ENCODE data around the gene SNAP29.
"Not testable (repeated sequence)": the region's sequence is repeated elsewhere in the genome, so short reads cannot be mapped to it uniquely, and the experiment has no call there.

SNAP29 gene

DNA sequence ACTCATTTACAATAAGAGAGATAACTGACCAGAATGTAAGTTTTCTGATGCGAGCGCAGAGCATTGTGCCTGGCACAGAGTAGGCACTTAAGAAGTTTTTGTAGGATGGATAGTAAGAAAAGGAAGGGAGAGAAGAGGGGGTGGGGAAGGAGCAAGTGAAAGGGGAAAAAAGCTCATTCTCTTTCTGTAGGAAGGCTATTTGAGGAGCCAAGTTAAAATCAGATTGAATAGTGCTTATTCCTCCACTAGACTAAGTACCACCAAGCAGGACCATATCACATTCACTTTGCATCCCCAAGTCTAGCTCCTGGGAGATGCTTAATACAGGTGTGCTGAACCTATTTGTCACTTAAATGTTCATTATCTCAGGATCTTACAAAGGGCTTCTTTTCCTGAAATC lies 44.3 kb downstream of the SNAP29 start:
- DNase-seq, result no peak

DNA sequence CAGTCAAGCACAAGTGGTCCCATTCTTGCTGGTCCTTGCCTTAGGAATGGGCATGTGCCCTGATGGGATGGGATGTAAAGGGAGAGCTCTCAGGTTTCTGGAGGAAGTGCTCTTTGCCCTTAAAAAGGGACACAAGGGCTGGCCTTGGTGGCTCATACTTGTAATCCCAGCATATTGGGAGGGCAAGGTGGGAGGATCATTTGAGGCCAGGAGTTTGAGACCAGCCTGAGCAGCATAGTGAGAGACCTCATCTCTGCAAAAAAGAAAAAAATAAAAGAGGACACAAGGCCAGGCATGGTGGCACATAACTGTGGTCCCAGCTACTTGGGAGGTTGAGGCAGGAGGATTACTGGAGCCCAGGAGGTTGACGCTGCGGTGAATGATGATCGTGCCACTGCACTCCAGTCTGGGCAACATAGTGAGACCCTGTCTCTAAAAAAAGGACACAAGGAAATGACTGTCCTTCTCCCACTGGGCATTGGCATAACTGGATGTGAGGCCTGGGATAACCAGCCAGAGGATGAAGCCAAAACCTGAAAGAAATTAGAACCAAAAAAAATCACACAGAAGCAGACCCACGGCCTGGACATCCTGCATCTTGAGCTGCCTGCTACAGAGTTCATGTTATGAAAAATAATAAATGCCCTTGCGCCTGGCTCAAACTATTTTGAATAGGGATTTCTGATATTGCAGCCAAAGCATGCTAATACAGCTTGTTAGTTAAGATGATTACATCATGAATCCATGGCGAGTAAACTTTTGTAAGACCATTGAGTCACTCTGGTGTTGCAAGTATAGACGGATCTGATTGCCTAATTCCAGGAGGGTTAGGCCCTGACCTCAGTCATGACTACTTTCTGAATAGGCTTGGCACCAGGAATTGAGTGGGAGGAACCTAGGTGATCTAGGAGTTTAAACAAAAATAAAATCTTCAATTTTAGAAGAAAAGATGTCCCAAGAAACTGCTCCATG lies 45.5 kb downstream of the SNAP29 start:
- DNase-seq, result no peak

DNA sequence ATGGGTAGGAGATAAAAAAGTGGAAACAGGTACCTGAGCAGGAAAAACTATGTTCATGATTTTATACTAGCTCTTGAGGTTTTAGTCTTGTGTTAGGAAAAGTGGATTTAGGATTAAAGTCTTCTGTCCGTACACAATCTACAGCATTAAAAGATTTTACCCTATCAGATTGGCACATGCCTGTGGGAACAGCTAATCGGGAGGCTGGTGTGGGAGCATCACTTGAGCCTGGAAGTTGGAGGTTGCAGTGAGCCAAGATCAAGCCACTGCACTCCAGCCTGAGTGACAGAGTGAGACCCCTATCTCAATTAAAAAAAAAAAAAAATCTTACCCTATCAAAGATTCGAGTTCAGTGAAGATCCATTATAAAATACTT lies 46.2 kb downstream of the SNAP29 start:
- DNase-seq, result no peak

DNA sequence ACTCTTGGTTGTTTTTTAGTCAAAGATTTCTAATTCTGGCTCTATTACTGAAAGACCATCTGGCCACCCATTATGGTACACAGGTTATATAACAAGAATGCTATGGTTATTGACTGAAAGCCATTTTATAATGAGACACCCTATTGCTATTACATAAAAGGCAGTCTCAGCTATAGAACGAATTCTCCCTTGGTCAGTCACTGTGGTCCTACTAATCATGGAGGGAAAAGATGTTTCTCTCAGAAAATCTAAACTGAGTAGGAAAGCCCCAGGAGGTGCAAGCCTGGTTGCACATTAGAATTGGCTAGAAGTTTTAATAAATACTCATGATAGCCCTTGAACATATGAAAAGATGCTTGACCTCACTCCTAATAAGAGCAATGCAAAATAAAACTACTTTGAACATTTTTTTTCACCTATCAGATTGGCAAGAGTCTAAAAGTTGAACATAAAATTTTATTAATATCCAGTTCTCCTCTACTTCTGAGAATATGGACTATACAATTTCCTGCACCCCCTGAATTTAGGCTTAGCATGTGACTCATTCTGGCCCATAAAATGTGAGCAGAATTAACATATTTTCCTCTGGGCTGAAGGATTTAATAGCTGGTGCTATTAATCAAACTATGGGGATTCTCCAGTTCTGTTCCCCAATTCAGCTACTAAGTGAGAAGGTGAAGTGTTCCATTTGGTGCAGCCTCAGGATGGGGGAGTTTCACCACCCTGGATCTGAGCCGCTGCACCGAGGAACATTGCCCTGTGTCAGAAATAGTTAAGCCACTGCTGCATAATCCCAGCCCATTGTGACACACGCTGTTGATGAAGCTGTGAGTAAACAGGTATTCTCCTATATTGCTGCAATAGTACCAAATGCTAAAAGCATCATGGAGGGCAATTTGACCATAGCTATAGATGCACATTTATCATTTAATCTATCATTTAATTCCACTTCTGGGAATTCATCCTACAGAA lies 46.9 kb downstream of the SNAP29 start:
- DNase-seq, result no peak

DNA sequence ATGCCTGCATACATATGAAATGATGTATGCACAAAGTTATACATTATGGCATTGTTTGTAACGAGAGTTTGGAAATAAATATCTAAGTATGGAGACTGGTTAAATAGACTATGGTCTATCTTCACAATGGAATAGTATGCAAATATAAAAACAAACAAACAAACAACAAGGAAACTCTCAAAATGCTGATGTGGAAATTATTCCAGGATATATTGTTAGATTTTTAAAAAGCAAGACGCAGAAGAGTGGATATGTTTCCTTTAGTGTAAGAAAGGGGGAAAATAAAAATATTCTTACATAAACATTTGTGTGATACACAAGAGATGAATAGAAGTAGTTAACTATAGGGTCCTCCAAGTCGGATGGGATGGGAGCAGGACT lies 47.6 kb downstream of the SNAP29 start:
- DNase-seq, result no peak

DNA sequence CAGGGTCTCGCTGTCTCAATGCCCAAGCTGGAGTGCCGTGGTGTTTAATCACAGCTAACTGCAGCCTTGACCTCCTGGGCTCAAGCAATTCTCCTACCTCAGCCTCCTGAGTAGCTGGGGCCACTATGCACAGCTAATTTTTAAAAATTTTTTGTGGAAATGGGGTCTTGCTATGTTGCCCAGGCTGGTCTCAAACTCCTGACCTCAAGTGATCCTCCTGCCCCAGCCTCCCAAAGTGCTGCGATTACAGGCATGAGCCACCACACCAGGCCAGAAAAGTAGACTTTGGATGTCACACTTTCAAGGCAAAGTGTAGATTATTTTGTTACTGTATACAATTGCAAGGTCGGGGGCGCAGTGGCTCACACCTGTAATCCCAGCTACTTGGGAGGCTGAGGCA lies 49.9 kb downstream of the SNAP29 start:
- not testable (repeated sequence) for DNase-seq

DNA sequence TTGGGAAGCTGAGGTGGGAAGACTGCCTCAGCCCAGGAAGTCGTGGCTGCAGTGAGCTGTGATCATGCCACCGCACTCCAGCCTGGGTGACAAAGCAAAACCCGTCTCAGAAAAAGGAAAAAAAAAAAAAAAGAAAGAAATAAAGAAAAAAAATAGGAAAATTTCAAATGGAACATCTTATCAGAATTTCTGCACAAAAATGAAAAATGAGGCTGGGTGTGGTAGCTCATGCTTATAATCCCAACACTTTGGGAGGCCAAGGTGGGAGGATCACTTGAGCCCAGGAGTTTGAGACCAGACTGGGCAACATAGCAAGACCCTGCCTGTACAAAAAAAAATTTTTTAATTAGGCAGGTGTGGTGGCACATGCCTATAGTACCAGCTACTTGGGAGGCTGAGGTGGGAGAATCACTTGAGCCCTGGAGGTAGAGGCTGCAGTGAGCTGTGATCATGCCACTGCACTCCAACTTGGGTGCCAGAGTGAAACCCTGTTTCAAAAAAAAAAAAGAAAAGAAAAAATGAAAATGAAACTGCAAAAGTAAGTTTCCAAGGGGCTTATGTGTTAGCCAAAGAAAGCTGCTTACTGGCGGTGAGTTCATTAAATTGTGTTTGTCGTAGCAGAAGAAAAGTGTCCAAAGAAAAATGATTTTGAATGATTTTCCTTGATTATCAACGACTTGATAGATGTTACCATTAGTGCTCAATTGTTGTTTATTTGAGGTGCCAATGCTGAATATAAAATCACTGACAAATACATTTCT lies 50.9 kb downstream of the SNAP29 start:
- no peak for DNase-seq

DNA sequence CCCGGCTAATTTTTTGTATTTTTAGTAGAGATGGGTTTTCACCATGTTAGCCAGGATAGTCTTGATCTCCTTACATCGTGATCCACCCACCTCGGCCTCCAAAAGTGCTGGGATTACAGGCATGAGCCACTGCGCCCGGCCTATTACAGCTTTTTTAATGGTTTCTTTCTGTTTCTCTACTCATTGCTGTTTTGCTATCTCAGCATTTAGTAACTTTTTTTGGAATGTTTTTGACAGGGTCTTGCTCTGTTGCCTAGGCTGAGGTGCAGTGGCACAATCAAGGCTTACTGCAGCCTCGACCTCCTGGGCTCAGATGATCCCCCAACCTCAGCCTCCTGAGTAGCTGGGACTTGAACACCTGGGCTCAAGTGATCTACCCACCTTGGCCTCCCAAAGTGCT lies 53.7 kb downstream of the SNAP29 start:
- no peak for DNase-seq

DNA sequence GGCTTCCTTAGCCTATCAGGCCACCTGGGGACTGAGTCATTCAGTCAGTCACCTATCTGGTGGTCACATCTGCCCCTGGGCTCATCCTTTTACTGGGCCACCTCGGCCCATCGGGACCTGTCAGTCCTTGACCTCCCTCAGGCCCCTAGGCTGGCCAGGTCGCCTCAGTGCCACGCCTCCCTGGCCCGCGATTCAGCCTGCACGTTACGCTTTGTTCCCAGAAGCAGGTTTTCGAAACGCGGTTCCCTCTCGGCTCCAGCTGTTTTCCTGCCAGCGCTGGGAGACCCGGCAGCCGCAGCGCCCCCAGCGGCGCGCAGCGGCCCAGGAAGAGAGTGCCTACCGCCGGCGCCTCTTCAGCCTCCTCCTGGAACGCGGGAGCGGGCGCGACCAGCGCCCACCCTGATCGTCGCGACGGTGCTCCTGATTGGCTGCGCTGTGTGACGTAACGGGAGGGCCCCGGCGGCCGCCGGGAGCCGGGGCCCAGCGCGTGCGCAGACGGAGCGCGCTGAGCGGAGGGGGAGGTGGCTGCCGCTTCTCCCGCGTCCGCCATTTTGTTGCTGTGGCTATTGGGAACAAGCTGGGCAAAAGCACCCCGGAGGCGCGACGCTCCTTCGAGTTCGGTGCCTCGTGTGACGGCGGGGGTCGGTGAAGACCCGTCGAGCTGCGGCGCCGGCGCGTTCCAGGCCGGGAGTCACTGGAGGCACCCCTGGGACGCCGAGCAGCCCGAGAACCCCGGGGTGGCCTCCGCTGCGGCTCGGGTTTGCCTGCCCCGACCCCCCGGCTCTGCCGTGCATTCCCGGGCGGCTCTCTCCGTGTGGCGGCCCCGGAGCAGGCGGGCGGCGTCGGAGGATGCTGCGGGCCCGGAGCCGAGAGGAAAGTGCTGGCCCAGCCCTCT lies 58.4 kb downstream of the SNAP29 start, which contains the start of gene CRKL:
CRKL (plus strand) TSS at position 492 of the 895 bp plus-strand sequence. CDS start 528 bp downstream, outside the sequence.
- DNase-seq, result peak; percentile 93

DNA sequence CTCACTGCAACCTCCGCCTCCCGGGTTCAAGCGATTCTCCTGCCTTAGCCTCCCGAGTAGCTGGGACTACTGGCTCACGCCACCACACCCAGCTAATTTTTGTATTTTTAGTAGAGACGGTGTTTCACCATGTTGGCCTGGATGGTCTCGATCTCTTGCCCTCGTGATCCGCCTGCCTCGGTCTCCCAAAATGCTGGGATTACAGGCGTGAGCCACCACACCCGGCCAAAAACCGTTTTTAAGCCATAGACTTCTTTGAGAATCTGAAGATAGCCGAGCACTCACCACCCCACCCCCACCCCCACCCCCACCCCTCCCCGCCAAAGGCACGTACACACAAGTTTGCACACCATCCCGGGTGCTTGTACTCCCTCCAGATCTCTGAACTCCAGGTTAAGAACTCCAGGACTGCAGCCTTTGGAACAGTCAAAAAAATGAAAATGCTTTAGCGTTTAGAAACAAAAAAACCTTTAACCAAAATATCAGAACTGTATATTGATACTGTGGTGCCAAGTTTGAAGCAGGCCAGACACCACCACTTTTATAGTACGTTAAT lies 59.9 kb downstream of the SNAP29 start:
- DNase-seq, result no peak

DNA sequence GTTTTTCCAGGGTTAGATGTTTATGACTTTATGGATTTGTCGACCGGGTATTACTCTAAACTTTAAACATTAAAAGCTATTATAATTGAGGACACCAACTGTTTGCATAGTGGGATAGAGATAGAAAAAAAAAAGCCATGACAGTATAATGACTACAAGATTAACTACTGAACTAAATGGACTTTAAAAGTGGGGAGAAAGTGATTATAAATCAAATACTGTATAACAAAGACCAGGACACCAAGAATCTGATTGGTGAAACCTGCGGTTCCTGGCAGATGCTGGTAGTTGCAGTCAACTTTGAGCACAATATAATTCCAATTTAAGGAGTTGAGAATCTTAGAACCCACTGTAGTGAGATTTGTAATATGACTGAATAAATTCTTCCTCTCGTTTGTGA lies 60.9 kb downstream of the SNAP29 start:
- no peak for DNase-seq

DNA sequence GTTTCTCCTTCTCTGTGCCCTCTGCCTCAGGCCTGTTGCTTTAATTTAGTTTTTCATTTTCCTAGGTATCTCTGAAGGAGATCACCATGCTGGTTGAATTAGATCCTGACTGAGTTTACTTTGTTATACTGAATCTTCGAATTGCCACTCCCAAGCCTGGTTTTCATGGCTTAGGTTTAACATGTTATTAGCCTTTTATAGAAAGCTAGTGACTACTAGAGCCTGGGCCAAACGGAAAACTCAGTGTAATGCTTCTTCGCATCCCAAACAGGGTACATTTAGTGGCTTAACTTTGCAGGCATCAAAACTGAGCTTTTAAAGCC lies 62.0 kb downstream of the SNAP29 start:
- DNase-seq, result no peak

DNA sequence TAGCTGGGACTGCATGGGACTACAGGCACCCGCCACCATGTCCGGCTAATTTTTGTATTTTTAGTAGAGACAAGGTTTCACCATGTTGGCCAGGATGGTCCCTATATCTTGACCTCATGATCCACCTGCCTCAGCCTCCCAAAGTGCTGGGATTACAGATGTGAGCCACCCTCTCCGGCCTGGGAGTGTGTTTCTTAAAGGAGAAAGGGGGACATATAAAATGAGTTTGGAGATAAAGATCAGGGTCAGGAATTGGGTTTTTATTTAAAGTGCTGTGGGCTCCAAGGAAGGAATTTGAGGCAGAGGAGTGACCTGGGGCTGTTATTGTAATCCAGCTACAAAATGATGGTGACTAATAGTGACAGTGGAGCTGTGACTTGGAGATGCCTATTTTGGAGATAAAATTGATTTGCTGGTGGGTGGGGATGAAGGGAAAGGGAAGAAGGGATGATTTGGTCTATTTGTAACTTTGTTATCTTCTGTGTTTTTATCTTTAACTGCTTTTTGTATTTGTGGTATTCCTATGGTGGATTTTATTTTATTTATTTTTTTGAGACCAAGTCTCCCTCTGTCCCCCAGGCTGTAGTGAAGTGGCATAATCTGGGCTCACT lies 63.4 kb downstream of the SNAP29 start:
- DNase-seq, result no peak

DNA sequence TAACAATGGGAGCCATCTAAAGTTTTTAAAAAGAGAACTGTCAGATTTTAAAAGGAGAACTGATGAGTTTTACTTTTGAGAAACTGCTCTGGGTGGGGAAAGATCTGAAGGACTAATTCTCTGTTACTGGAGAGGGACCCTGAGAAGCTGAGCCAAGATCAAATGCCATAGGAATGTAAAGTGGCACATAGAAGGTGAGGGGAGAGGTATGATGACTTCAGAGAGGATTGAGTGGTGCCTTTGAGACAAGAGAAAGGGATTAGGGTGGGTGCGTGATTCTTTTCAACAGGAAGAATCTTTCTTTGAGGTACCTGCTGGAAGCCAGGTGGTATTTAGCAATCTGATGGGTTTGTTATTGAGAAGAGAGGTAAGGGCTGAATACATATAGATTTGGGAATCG lies 67.4 kb downstream of the SNAP29 start:
- DNase-seq, result no peak

DNA sequence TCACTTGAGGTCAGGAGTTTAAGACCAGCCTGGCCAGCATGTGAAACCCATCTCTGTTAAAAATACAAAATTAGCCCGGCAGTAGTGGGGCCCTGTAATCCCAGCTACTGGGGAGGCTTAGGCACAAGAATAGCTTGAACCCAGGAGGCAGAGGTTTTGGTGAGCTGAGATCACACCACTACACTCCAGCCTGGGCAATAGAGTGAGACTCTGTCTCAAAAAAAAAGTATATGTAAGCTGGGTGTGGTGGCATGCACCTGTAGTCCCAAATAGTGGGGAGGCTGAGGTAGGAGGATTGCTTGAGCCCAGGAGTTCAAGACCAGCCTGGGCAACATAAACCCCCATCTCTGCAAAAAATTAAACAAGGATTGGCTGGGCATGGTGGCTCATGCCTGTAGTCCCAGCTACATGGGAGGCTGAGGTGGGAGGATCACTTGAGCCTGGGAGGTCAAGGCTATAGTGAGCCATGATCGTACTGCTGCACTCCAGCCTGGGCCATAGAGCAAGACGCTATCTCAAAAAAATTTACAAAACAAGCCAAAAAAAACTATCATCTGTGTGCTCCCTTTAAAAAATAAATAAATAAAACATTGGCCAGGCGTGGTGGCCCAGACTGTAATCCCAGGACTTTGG lies 69.2 kb downstream of the SNAP29 start:
- DNase-seq, result no peak

DNA sequence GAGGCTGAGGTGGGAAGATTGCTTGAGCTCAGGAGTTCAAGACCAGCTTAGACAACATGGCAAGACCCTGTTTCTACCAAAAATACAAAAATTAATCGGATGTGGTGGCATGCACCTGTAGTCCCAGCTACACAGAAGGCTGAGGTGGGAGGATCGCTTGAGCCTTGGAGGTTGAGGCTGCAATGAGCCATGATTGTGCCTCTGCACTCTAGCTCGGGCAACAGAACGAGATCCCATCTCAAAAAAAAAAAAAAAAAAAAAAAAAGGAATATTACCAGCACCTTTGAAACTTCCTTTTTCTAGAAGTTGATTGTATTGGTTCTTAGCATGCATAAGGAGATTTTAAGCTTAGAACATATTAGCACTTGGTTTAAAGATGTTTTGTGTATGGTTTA lies 69.8 kb downstream of the SNAP29 start:
- DNase-seq, result no peak

DNA sequence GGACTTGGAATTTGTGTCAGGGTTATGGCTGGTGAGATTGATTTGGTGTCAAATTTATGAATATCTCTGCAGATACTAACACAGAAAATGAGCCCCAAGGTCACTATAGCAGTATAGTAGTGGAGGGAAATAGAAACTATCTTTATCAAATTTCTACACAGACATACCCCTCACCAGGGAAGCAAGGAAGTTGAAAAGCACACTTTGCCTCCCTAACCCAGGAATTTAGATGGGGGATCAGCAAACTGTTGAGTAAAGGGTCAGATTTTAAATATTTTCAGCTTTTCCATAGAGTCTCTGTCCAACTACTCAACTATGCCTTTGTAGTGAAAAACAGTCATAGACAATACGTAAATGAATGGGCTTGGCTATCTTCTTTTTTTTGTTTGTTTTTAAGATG lies 71.2 kb downstream of the SNAP29 start:
- DNase-seq, result no peak

DNA sequence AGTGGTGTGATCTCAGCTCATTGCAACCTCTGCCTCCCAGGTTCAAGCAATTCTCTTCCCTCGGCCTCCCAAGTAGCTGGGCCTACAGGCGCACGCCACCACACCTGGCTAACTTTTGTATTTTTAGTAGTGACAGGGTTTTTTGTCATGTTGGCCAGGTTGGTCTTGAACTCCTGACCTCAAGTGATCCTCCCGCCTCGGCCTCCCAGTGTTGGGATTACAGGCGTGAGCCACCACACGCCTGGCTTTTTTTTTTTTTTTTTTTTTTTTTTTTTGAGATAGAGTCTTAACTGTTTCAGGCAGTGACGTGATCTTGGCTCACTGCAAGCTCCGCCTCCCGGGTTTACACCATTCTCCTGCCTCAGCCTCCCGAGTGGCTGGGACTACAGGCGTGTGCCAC lies 71.6 kb downstream of the SNAP29 start:
- DNase-seq, result not testable (repeated sequence)

DNA sequence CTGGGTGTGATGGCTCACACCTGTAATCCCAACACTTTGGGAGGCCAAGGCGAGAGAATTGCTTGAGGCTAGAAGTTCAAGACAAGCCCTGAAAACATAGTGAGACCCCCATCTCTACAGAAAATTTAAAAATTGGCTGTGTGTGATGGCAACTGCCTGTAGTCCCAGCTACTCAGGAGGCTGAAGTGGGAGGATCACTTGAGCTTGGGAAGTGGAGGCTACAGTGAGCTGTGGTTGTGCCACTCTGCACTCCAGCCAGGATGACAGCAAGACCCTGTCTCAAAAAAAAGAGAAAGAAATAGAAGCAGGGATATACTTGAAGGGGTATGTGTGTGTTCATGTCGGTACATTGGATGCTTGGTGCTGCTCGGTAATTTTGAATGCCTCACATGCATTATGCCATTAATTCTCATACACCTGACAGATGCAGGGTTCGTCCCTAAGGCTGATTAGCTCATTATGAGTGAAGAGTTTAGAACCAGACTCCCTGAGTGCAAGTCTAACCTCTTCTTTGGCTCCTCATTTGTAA lies 72.4 kb downstream of the SNAP29 start:
- DNase-seq, result no peak

DNA sequence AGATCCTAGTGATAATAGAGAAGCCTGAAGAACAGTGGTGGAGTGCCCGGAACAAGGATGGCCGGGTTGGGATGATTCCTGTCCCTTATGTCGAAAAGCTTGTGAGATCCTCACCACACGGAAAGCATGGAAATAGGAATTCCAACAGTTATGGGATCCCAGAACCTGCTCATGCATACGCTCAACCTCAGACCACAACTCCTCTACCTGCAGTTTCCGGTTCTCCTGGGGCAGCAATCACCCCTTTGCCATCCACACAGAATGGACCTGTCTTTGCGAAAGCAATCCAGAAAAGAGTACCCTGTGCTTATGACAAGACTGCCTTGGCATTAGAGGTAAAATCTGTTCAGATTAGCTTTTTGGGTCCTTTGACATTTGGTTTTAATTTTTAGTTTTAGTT lies 75.1 kb downstream of the SNAP29 start:
- no peak for DNase-seq

All from NCI-H2029 (cell line).